CD4-positive, alpha-beta T cell treated with Interleukin-15 for 4 hours (primary cell): Measurements from ENCODE around the gene C6.
"Not testable (repeated sequence)": the region's sequence is repeated elsewhere in the genome, so short reads cannot be mapped to it uniquely, and the experiment has no call there.

Experiments
- DNase-seq: peaks from one replicate; pipeline ENCODE4 v3.0.0-alpha.2; 2020; ENCODE audit warnings: low spot score

The C6 gene

DNA sequence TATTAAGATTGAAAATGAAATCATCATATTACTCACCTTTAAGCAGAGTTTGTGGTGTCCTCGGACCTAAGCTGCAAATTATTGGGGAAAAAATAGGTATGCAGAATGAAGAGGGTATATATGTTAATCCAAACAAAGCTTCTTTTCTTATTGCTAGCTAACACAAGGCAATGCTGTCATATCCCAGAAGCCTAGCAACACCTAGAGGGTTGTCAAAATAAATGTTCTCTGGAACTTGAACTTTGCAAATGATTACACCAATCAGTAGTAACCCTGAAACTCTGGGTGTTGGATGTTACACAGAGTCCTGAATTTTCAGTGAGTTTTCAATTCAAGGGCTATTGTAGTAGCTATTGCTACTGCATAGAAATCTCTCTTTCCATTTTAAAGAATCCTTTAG is at the start of gene C6:
TSS of gene C6 (minus strand) at position 193 of the 400 bp plus-strand sequence. CDS start 10,302 bp downstream, outside the sequence.
- no peak for DNase-seq

GRCh38 chr5:41256400-41256799 is 43.1 kb upstream of the C6 start:
- DNase-seq = no peak

DNA sequence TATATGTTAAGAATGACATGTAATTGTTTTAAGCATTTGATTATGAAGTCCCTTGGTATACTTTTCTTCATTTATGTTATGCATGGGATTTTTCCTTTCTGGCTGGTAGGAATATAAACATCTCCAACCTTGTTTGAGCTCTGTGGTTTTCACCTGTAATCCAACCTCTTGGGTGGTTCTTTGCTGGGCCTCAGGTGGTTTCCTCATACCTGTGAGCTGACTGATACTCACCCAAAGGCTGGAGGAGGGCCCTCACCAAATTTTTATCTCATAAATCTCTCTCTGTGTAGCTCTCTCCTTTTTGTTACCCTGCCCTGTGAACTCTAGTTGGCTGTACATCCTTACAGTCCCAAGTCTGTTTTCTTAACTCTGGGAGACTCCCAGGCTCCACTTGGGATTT is 39.8 kb upstream of the C6 start:
- no peak for DNase-seq

GRCh38 chr5:41252036-41252435 is 38.7 kb upstream of the C6 start:
- no peak for DNase-seq

DNA sequence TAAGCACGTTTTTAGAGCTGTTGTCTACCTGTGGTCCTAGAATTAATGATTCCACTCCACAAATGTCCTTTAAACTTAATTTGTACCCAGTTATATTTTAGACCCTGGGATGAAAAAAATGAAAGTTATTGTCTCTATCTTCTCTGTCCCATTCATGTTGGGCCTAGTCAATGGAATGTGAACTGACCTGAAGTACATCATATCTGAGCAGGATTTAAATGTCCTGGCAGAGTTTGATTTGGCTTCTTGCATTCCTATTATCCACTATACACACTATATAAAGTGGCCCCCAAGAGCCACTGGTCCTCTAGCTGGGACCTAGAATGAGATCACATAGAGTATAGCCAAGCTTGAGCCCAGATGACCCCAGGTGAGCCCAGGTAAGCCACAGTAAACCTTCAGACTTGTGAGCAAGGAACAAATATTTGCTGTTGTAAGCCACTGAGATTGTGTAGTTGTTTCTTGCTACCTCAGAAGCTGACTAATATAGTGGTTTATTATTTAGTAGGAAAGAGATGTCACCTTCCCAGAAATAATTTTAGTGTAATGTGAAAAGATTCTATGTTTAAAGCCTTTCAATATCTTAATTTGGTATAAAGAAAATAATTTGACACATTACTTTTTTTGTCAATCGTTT is 37.1 kb upstream of the C6 start:
- DNase-seq = no peak

DNA sequence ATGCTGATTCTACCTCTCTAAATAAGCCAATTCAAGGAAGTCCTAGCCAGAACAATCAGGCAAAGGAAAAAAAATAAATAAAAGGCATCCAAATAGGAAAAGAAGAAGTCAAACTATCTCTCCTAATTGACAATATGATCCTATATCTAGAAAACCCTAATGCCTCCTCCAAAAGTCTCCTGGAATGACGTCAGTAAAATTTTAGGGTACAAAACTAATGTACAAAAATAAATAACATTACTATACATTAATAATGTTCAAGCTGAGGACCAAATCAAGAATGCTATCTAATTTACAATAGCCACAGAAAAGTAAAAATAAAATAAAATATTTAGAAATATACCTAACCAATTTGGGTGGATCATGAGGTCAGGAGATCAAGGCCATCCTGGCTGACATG is 33.8 kb upstream of the C6 start:
- no peak for DNase-seq

- no peak for DNase-seq
These were observed 33.0 kb upstream of the C6 start for GRCh38 chr5:41246376-41246775.

GRCh38 chr5:41243558-41243957 is 30.2 kb upstream of the C6 start:
- DNase-seq = no peak

- DNase-seq = no peak
These were observed 27.7 kb upstream of the C6 start for GRCh38 chr5:41240985-41241384.

DNA sequence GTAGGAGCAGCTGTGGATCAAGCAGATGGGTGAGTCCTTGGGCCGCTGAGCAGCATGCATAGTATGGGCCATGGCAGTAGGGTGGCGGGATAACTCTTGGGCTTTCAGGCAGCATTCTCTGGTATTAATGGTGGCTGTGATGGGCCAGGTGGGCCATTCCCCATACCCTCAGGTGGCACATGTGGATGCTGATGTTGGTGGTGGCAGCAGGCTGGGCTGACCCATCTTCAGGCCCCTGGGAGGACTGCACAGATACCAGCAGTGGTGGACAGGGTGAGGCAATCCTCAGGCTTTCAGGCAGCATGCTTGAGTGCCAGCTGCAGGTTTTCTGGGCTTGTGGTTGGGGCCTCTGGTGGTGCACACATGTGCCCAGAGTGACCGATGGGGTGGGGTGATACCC is 27.1 kb upstream of the C6 start:
- DNase-seq = no peak

GRCh38 chr5:41234475-41234874 is 21.1 kb upstream of the C6 start:
- no peak for DNase-seq

DNA sequence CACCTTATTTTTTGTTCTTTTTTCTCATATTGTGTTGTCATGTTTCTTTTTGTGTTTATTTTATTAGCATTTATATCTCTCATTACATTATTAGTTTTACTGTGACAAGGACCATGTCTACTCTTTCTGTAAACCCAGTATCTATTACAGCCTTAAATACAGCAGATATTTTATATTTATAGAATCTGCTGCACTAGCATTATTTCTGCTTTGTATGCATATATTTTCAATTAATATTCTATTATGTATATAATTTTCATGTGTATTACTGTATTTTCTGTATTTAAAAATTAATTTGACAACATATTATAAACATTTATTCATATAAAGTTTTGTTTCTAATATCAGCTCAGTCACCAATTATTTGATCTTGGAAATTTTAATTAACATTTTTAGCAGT is 19.5 kb upstream of the C6 start:
- no peak for DNase-seq

GRCh38 chr5:41230276-41230675 is 16.9 kb upstream of the C6 start:
- not testable (repeated sequence) for DNase-seq

DNA sequence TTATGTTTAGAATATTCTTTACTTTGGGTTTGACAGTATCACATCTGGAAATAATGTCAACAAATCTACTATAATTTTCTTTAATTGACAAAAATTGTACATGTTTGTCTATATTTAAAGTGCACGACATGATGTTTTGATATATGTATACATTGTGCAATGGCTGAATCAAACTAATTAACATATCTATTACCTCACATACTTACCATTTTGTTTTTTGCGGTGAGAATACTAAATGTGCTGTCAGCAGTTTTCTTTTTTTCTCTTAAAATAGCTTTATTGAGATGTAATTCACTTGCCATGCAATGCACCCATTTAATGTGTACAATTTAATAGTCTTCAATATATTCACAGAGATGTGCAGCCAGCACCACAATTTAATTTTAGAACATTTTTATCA is 10.6 kb upstream of the C6 start:
- DNase-seq = no peak

GRCh38 chr5:41219658-41220269 is 6.4 kb upstream of the C6 start:
- no peak for DNase-seq

DNA sequence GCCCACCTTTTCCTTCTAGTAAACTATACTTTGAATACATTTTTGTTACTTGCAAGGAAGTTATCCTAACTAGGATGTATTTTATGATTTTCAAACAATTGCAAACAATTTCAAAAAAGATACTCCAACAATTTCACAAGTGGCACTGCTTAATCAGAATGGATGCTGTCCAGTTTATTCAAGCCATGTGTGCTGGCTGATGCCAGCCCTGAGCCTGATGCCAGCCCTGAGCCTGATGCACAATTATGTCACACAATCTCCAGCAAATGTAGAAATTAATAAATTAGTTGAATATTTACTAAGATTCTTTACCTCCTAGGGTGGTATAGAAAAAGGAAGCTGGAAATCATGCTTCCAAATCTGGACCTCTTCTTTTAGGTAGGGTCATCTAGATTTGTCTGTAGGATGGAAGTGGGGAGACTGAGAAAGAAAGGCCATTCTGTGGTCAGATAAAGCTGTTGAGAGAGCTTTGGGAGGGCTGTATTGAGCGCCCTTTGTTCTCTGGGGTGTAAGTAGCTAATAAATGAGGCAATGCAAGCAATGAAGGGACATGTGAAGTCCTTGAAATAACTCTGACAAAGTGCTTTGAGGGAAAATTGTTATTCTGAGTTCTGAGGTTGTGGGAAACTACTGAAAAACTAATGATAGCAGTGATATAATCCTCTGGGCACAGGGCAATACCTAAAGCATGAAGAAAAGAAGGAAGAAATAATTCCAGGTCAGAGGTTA is 5.8 kb upstream of the C6 start:
- DNase-seq = no peak

DNA sequence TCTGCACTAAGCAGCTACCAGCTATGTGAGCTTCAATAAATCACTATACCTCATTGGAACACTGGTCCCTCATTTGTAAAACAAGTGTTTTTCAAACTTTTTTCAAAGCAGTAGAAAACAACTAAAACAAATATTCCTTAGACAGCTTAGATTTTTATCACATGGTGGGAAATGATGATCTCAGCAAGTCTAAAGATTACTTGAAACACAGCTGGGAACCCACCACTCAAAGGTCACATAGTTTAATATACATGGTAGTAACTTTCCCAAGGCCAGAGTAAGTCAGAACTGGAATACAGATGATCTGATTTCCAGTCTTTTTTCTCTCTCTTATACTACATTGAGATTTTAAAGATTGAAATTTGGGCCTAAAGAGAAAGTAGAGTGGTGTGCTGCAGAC is 850 bp upstream of the C6 start:
- no peak for DNase-seq

DNA sequence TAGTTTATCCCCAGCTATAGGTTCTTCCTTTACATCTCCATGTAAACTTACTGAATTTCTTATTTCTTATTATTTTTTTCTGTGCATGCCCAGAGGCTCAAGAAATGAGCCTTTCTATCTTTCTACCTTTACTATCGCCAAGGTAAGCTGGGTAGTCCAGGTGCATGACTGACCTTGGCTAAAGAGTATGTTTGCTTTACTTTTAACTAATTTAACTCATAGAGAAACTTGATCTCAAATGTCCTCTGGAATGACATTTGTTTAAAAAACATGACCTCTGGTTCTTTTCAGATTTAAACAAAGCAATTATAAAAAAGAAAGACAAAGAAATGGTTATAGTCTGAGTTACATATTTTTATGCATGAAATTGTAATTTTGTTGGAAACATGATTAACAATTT is 397 bp downstream of the C6 start:
- no peak for DNase-seq

DNA sequence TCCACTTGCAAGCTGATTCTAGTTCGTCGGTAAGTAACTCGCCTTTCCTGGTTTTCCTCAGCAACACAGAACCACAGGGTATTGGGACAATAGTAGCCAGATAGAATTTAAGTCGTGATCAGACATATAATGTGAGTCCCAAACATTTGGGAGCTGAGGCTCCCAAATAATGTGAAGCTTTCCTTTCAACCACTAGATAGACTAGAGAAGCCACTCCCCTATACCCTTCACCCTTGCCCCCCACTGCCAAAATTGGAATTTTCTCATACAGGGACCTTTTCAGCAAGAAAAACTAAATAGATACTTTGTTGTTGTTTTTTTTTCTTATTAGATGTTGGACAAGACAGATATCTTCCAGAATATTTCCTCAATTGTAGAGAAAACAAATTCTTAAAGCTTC is 1.9 kb downstream of the C6 start:
- no peak for DNase-seq

DNA sequence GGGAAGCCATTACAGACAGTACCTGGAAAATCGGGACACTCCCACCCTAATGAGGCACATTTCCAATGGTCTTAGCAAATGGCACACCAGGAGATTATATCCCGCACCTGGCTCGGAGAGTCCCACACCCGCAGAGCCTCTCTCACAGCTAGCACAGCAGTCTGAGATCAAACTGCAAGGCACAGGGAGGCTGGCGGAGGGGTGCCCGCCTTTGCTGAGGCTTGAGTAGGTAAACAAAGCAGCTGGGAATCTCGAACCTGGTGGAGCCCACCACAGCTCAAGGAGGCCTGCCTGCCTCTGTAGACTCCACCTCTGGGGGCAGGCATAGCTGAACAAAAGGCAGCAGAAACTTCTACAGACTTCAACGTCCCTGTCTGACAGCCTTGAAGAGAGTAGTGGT is 7.9 kb downstream of the C6 start:
- not testable (repeated sequence) for DNase-seq

DNA sequence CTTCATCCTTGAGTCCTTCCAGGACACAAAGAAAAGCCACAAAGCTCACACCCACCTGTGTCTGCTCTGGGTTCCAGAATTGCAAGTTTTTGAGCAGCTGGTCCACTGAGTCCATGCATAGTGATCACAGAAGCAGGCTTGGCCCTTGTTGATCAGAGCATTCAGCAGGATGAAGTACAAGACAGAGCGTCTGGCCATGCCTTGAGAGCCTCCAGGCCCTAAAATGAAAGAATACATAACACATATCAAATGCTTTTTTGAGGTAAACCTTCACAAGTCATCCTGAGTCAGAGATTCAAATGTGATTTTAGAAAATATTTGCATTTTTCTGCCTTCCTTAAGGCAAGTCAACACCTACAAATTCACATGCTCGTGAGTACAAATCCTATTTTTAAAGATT is 10.3 kb downstream of the C6 start:
- DNase-seq = no peak

DNA sequence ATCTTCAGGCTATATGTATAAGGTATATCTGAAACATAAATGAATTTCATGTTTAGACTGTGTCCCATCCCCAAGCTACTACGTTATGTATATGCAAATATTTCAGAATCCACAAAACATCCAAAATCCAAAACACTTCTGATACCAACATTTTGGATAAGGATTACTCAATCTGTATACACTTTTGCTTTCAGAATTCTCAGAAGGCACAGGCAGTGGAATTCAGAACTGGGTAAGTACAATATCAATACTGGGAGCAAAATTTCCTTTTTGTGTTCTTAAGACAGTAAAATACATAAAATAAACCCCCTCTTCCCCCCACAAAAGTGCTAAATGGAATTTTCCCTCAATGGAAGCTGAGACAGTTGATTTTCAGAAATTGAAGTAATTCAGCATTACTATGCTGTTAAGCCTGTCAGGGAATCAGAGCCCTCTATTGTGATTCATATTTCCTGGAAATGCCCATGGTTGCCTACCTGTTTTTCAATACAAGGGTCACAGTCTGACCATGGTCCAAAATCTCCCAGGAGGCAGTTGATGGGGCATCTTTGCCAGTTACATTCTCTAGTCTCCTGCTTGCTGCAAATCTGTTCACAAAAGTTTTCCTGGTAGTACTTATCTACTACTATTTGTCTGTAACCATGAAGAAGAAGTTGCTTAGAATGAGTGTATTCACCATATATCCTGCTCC is 12.1 kb downstream of the C6 start:
- no peak for DNase-seq

DNA sequence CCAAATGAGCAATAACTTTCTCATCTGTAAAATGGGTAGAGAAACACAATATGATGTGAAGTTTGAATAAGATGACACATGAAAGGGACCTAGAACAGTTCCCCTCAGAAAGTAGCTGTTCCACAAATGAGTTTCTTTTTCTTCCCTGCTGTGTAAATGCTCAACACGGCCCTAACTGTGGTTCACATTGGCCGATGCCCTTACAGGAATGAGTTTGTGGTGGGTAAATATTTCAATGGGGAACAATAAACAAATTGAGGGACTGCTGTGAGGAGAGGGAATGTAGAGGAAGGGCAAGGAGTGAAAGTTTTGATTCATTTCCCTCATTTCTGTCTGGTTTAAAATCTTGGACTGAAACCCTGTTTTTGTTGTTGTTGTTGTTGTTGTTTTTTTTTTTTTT is 12.8 kb downstream of the C6 start:
- no peak for DNase-seq
